Measurements from ENCODE around the gene SMOC2.
"Not testable (repeated sequence)": the region's sequence is repeated elsewhere in the genome, so short reads cannot be mapped to it uniquely, and the experiment has no call there.

The SMOC2 gene

DNA sequence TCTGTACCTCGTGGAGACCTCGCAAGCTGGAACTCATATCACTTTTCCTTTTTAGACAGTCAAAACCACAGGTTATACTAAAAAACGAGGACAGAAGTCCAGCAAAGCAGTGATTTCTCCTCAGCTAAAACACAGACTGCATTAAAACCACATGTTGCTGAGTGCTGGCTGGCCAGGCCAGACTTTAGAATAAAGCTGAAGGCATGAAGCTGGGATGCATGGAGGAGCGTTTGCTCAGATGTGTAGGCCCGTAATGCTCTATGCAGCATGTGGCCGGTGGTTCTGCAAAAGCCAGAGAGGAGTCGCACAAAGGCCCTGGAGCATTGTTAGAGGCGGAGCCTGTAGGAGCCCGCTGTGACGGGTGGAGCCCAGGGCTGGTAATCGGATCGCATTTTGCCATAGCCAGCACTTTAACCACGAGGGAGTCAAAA is 83.6 kb downstream of the SMOC2 start:
- DNase-seq, result no peak

DNA sequence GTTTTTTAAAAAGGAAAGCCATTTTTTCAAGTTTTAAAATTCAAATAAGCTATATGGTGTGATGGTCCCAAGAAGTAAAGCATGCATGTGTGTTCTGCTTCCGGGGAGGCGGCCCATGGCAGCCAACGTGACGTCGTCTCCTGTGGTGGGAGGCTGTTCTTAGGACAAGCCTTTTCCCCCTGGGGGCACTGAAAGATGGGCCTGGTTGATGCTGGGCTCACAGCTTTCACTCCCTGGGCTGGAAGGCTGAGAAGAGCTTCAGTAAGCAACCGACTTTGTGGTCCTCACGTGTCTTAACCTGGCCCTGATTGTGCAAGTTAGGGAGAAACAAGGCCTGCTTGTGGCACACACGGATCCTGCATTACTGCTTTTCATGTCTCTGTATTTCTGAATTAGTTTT is 84.1 kb downstream of the SMOC2 start:
- DNase-seq, result no peak

DNA sequence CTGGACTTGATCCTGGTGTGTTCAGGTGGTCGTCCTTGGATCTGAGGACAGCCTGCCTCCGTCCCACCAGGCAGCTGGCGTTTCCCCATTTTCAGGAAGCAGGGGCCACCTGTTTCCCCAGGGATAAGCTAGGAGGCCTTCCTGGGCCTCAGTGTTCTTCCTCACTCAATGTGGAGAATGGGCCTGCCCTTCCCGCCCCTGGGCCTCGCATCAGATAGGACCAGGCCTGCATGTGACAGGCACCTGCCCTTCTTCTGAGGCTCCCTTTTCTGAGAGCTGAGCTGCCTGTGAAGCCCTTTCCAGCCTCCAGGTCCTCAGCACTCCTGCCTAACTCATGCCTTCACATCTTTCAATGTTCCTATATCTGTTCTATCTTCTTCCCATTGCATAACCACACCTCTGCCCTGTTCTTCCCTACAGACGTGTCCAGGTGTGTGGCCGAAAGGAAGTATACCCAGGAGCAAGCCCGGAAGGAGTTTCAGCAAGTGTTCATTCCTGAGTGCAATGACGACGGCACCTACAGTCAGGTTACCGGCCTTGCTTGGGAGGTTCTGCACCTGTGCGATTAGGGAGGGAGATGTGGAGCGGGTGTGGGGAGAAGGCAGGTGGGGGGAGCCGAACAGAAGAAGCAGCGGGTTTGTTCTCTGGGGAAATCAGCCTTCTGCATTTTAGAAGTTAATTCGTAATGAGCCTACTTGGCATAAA is 85.1 kb downstream of the SMOC2 start:
- DNase-seq, result no peak

GRCh38 chr6:168526841-168527281 is 85.9 kb downstream of the SMOC2 start:
- no peak for DNase-seq

DNA sequence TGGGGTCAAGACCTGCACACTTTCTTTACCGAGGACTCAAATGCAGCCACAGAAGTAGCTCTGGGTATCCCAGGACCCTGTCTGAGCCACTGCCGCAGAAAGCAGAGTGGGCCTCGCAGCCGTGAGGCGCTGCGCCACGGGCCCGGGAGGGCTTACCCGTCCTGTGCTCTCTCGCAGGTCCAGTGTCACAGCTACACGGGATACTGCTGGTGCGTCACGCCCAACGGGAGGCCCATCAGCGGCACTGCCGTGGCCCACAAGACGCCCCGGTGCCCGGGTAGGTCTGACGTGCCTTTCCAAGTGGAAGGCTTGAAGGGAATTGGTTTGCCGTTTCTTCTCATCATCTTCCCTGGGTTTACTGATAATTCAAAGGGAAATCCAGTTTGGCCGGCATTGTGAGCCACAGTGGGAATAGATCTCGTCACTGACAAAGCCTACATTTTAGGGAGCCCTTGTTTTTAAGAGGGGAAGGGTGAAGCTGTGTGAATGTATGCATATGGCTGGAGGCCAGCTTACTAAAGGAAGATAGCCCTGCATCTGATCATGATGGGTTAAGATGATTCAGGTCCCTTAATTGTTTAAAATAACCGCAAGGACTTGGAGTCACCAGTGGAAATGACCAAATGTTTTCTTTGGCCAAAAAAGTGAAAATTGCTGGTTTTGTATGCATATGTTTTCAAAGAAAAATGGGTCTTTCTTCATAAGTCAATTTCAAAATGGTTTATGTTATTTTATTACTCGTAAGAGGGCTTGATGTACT is 86.6 kb downstream of the SMOC2 start:
- DNase-seq, result no peak

GRCh38 chr6:168528474-168529095 is 87.6 kb downstream of the SMOC2 start:
- no peak for DNase-seq

DNA sequence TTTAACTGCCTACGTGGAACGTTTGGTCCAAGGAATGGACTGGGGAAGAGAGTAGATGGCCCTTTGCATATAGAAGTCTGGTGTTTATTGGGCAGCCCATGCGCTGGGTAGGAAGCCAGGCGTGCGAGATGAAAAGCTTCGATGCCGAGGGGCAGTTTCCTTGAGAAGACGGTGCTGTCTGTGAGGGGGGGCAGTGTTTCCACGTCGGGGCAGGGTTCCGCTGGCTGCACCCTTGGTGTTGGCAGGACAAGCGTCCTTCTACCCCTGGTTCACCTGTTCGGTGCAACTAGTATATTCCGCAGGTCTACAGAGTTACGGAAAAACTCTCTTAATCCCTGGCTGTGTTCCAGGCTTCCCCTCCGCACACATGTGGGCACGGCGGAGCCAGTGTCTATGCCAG is 88.2 kb downstream of the SMOC2 start:
- no peak for DNase-seq

DNA sequence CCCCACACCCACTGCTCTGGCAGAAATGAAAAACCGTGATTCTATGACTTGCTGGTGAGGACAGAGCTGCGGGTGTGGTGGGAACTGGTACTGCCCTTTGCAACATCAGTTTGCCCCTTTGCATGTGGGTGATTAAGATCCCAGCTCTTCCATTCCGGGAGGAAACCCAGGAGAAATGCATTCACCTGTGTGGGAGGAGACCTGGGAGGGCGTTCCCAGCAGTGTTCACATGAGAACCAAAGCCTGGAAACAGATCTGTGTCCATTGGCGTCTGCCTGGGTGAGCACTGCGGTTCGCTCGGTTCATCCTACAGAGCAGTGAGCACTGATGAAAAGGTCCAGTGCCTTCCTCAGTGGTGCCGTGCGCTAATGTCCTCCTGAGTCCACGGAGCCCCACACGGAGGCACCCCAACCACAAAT is 89.7 kb downstream of the SMOC2 start:
- no peak for DNase-seq

DNA sequence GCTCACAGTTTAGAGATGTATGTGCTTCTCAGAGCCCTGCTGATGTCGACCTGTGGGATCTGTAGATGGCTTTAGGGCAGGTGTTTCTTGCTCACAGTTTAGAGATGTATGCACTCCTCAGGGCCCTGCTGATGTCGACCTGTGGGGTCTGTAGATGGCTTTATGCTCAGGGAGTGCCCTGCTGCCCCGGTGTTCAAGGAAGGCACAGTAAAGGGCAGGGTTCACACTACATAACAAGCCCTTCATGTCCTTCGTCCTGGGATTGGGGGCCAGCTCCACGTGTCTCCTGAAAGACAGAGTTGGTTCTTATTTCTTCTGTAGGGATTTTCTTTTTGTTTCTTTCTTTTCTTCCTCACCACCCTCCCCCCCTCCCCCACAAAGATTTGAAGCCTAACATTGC is 91.1 kb downstream of the SMOC2 start:
- no peak for DNase-seq

DNA sequence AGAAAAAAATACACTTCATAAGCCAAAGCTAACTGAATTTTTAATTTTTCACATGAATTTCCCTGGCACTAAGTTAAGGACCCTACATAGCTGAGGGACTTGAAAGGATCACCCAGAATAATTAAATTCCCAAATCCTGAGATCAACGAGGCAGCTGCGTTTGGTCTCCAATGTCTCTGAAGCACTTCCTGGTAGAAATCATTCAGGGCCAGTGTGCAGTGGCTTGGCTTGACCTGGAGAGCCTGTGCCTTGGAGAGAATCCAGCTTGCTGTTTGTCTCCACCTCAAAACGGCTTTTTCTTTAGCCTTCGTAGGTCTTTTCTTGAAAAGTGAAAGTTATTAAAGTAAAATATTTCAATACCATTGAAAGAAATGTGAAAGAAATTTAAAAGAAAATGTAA is 92.4 kb downstream of the SMOC2 start:
- no peak for DNase-seq

GRCh38 chr6:168534265-168534664 is 93.3 kb downstream of the SMOC2 start:
- no peak for DNase-seq

DNA sequence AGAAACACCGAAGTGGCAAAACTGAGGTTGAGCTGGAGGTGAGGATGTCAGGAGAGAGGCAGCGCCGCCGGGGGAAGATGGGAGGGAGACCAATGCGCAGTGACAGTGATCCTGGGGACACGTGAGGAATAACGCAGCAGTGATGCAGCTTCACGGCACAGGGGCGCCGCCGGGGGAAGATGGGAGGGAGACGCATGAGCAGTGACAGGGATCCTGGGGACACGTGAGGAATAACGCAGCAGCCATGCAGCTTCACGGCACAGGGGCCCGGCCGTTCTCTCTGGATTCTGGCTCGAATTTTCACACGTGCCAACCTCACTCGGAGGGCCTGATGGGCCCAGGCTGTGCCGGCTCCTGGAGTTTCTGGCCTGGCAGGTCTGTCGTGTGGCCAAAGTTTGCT is 94.7 kb downstream of the SMOC2 start:
- DNase-seq, result no peak

DNA sequence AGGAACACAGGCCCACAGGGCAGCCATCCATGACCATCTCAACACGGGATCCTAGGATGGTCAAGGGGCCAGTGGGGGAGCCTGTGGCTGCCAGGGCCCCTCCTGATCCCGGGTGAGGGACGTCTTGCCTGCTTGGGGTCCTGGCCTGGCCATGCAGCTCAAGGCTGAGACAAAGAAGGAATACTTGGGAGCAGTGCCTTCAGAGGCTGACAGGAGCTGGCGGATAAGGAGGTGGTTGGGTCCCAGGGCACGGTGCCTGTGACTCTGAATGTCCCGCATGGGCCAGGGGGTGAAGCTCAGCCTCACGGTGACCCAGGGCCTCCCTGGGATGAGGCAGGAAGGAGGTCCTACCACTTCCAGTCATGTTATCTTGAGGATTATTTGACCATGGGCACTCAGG is 95.2 kb downstream of the SMOC2 start:
- no peak for DNase-seq

- no peak for DNase-seq
Observed at GRCh38 chr6:168536665-168537539, 95.9 kb downstream of the SMOC2 start.

GRCh38 chr6:168537540-168537884 is 96.5 kb downstream of the SMOC2 start:
- DNase-seq, result no peak

DNA sequence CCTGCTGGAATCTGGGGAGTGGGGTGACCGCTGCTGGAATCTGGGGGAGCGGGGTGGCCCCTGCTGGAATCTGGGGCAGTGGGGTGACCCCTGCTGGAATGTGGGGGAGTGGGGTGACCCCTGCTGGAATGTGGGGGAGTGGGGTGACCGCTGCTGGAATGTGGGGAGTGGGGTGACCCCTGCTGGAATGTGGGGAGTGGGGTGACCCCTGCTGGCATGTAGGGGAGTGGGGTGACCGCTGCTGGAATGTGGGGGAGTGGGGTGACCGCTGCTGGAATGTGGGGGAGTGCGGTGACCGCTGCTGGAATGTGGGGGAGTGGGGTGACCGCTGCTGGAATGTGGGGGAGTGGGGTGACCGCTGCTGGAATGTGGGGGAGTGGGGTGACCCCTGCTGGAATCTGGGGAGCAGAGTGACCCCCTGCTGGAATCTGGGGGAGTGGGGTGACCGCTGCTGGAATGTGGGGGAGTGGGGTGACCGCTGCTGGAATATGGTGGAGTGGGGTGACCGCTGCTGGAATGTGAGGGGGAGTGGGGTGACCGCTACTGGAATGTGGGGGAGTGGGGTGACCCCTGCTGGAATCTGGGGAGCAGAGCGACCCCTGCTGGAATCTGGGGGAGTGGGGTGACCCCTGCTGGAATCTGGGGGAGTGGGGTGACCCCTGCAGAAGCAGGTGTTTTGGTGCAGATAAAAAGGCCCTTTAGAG is 97.4 kb downstream of the SMOC2 start:
- DNase-seq, result not testable (repeated sequence)

DNA sequence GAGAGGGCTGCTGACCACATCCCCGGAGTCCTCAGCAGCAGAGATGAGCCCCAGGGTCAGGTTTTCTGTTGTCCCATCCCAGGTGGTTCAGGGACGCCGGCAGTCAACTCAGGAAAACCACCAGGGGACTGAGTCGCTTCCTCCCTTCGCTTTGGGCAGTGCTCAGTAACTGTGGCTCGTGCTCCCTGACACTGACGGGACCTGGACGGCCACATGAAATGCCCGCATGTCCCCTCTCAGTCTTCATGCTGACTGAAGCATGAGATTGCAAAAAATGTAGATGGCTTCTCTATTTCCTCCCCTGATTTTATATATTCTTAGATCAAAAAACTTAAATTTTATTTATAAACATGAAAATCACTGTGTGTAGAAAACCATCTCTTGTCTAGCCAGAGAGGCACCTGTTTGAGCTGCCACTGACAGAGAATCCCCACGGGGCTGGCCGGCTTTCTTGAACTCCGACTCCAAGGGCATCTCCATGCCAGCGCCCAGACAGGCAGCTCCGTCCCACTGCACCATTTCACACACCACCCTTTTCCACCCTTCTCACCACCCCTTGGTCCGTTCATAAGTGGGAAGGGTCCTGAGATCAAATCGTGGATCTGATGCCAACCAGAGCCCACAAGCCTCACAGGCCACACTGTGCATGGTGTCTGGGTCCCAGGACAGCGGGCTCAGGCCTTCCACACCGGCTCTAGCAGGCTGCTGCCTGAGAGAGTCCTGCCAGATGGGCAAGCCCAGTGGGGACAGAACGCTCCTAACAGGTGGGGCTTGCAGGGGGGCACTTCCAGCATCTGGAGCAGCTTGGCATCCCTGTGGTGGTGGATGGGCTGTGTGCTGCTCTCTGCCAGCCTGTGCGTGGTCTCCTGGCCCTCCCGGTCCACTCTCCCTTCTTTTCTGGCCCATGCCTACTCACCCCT is 98.2 kb downstream of the SMOC2 start:
- no peak for DNase-seq

DNA sequence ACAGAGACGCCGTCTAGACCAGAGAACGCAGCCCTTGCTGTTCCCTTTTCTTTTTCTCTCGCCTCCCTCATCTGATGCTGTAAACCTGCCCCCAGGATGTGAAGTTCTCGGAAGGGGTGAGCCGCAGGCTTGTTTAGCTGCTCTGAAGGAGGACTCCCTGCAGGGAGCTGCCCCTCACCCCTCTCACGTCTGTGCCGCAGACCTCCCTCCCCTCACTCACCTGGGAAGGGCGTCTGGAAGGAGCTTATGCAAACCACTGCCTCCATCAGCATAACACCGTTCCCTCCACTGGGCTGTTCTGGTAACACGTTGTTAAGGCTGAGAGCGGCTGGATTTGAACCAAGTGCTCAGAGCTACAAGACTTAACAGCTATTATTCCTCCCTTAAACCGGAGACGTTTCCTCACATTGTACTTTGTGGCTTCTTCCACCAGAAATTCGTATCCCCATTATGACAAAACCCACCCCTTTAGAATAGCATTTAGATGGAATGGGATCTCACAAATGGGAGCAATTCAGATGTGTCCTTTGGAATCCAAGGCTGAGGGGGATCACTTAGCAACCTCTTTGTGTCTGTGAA is 99.8 kb downstream of the SMOC2 start:
- DNase-seq, result no peak

DNA sequence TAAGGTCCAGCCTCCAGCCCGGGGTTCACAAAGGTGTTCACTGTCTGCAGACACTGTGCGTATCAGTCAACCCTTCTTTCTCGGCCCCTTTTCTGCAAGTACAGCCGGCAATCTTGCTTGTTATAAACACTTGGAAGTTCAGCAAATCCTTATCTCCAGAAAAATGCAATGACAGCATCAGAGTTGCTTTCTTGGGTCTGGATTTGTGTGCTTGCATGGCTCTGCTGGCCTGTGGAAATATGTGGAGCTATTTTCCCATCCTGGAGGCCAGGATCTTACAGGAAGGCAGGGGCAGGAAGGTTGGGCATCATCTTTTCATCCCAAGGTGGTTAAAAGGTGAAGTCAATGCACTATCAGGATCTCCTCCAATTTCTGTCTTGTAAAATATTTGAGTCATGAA is 100.3 kb downstream of the SMOC2 start:
- DNase-seq, result peak; percentile 92

DNA sequence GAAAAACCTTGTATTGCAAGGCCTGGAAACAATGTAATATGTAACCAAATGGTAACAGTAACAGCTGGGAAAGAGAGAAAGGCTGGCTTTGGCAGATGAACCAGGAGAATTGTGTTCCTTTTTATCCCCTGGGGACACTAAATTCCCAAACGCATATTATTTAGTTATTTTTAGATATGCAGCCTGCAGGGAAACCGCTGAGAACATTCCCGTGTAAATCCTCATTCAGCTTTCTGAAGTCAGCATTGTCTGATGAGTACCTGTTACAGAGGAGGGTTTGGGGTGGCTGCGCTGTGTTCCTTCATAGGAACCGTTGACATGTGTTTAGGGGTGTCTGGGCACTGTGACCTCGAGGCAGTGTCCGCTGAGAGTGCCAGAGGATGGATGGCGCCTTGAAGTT is 101.3 kb downstream of the SMOC2 start:
- DNase-seq, result no peak

DNA sequence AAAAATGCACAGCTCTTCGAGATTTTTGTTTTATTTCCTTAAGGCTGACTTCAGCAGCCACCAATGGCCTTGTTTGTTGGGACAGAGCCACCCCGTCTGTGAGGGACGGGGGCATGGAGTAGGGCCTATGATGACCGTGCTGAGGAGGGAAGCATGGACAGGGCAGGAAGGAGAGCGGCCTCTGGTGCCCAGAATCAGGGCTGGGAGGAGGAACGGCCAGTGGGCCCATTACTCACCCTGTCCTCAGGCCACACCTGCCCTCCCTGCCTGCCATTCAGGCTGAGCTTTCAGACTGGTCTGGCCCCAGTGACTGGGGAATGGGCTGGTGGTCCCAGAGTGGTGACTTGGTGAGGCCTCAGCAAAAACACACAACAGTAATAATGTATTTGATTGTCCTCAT is 104.4 kb downstream of the SMOC2 start:
- no peak for DNase-seq

Data from NCI-H226 (cell line).